WTC11 (cell line): ENCODE results near the gene BRSK2. TPM values are rescaled to one million over a fixed set of nuclear protein-coding genes. Genes with fewer than 3 reads are reported as not detected.
A peak's percentile ranks its signal among the peaks of the same experiment; 100 is the strongest.

Experiments
- ATAC-seq: fragments of 200-7000 bp; cut with Tn5 transposase; 2 replicates; pipeline ENCODE4 v1.10.0; 2021; ENCODE audit warnings: mild to moderate bottlenecking, moderate library complexity
- CTCF ChIA-PET: fragments of 300-600 bp; sonication (Branson Sonifier 250); formaldehyde crosslinking; loops from one replicate; lab custom pipeline; 2021; ENCODE audit warnings: antibody characterized with exemption; lab: Charles Lee
- POLR2A ChIA-PET: fragments of 350-600 bp; sonication (Branson Sonifier 250); formaldehyde crosslinking; loops from one replicate; lab custom pipeline; 2021; ENCODE audit warnings: antibody characterized with exemption; lab: Charles Lee
- DNase-seq: peaks from one replicate; pipeline ENCODE4 v3.0.0; 2021; ENCODE audit warnings: low spot score
- H3K27ac Mint-ChIP-seq: 2 replicates; pipeline ENCODE4 v1.8.0; 2021; ENCODE audit warnings: mixed read lengths
- H3K27me3 Mint-ChIP-seq: 2 replicates; pipeline ENCODE4 v1.8.0; 2021; ENCODE audit warnings: low read depth, mild to moderate bottlenecking, moderate library complexity, mixed read lengths
- H3K36me3 Mint-ChIP-seq: 2 replicates; pipeline ENCODE4 v1.8.0; 2021; ENCODE audit warnings: mixed read lengths
- H3K4me1 Mint-ChIP-seq: 2 replicates; pipeline ENCODE4 v1.8.0; 2022; ENCODE audit warnings: mixed read lengths
- H3K4me3 Mint-ChIP-seq: 2 replicates; pipeline ENCODE4 v1.8.0; 2021; ENCODE audit warnings: mild to moderate bottlenecking, moderate library complexity, mixed read lengths
- H3K9me3 Mint-ChIP-seq: 2 replicates; pipeline ENCODE4 v1.8.0; 2021; ENCODE audit warnings: mixed read lengths
- ARID4B ChIP-seq: sonication (generic); formaldehyde crosslinking; IDR thresholded peaks from 2 replicates; pipeline ENCODE4 v1.8.0; 2023; ENCODE audit warnings: missing genetic modification reagents, mild to moderate bottlenecking, borderline replicate concordance
- ATF3 ChIP-seq: sonication (generic); formaldehyde crosslinking; conservative IDR thresholded peaks from 2 replicates; pipeline ENCODE4 v1.8.1; 2022; ENCODE audit warnings: mild to moderate bottlenecking, missing genetic modification reagents
- CREB1 ChIP-seq: sonication (generic); formaldehyde crosslinking; IDR thresholded peaks from 2 replicates; pipeline ENCODE4 v1.8.0; 2023; ENCODE audit warnings: mild to moderate bottlenecking, missing genetic modification reagents
- CTCF ChIP-seq: fragments of 200-600 bp; IDR thresholded peaks from 2 replicates; pipeline ENCODE4 v1.8.0; 2022; ENCODE audit warnings: antibody characterized with exemption
- ELF4 ChIP-seq: sonication (generic); formaldehyde crosslinking; IDR thresholded peaks from 2 replicates; pipeline ENCODE4 v1.8.1; 2022; ENCODE audit warnings: low read depth, mild to moderate bottlenecking, moderate library complexity, missing genetic modification reagents
- FOXK1 ChIP-seq: sonication (generic); formaldehyde crosslinking; IDR thresholded peaks from 2 replicates; pipeline ENCODE4 v1.8.0; 2022; ENCODE audit warnings: mild to moderate bottlenecking, moderate library complexity, missing genetic modification reagents
- HMGXB4 ChIP-seq: sonication (generic); formaldehyde crosslinking; IDR thresholded peaks from 2 replicates; pipeline ENCODE4 v1.8.1; 2023; ENCODE audit warnings: mild to moderate bottlenecking, moderate library complexity, missing genetic modification reagents
- JUN ChIP-seq: sonication (generic); formaldehyde crosslinking; IDR thresholded peaks from 2 replicates; pipeline ENCODE4 v1.8.0; 2023; ENCODE audit warnings: mild to moderate bottlenecking, missing genetic modification reagents
- MXD4 ChIP-seq: fragments of 250-450 bp; sonication (Bioruptor Pico); IDR thresholded peaks from 2 replicates; pipeline ENCODE4 v1.8.0; 2021; ENCODE audit warnings: mild to moderate bottlenecking, moderate library complexity, borderline replicate concordance
- NFE2L1 ChIP-seq: sonication (generic); formaldehyde crosslinking; IDR thresholded peaks from 2 replicates; pipeline ENCODE4 v1.8.1; 2023; ENCODE audit warnings: missing genetic modification reagents
- SMAD3 ChIP-seq: sonication (generic); formaldehyde crosslinking; IDR thresholded peaks from 2 replicates; pipeline ENCODE4 v1.8.0; 2022; ENCODE audit warnings: missing genetic modification reagents, mild to moderate bottlenecking, borderline replicate concordance
- SOX15 ChIP-seq: fragments of 250-450 bp; sonication (Bioruptor Pico); IDR thresholded peaks from 2 replicates; pipeline ENCODE4 v1.9.0; 2021; ENCODE audit warnings: mild to moderate bottlenecking
- SP1 ChIP-seq: sonication (generic); formaldehyde crosslinking; conservative IDR thresholded peaks from 2 replicates; pipeline ENCODE4 v1.8.1; 2022; ENCODE audit warnings: missing genetic modification reagents
- STAT6 ChIP-seq: sonication (generic); formaldehyde crosslinking; conservative IDR thresholded peaks from 2 replicates; pipeline ENCODE4 v1.8.1; 2023; ENCODE audit warnings: mild to moderate bottlenecking, low read depth, missing genetic modification reagents, moderate library complexity
- USF2 ChIP-seq: sonication (generic); formaldehyde crosslinking; IDR thresholded peaks from 2 replicates; pipeline ENCODE4 v1.8.1; 2023; ENCODE audit warnings: mild to moderate bottlenecking, missing genetic modification reagents, moderate library complexity
- ZNF396 ChIP-seq: fragments of 250-450 bp; sonication (Bioruptor Pico); IDR thresholded peaks from 2 replicates; pipeline ENCODE4 v1.8.0; 2021; ENCODE audit warnings: mild to moderate bottlenecking, moderate library complexity, borderline replicate concordance
- ZNF512 ChIP-seq: sonication (generic); formaldehyde crosslinking; IDR thresholded peaks from 2 replicates; pipeline ENCODE4 v1.8.1; 2022; ENCODE audit warnings: missing genetic modification reagents, borderline replicate concordance
- ZSCAN18 ChIP-seq: fragments of 250-450 bp; sonication (Bioruptor Pico); IDR thresholded peaks from 2 replicates; pipeline ENCODE4 v2.1.2; 2022; ENCODE audit warnings: mild to moderate bottlenecking, moderate library complexity
- total RNA-seq: library from RNA; stranded (reverse); gene quantifications from 3 replicates; pipeline ENCODE4 v1.2.3, GENCODE V29; 2021

BRSK2 gene
- total RNA-seq, 1 experiment from 2014 or later = 34.5 TPM

- H3K36me3 Mint-ChIP-seq = no peaks in the 10 kb centered on the region
- CTCF ChIA-PET = no interaction called here
- H3K4me1 Mint-ChIP-seq = peaks cover 3% of the 10 kb centered on the region
- DNase-seq (no peak), ATAC-seq (no peak)
- H3K27ac Mint-ChIP-seq = peak overlapping the region; percentile 36; the same call in 1 of the 2 replicates
- H3K9me3 Mint-ChIP-seq = no peaks in the 10 kb centered on the region
- no peak overlapping the region for H3K4me3 Mint-ChIP-seq
- H3K27me3 Mint-ChIP-seq = no peaks in the 10 kb centered on the region; the same call in 1 of the 2 replicates
- POLR2A ChIA-PET = no interaction called here
- TF ChIP-seq SP1 (no peak), SOX15 (CRISPR knock-in tag) (no peak), FOXK1 (CRISPR knock-in tag) (no peak), CTCF (no peak), MXD4 (CRISPR knock-in tag) (no peak), USF2 (no peak), SMAD3 (CRISPR knock-in tag) (no peak), CREB1 (CRISPR knock-in tag) (no peak), ZSCAN18 (CRISPR knock-in tag) (no peak), STAT6 (no peak), NFE2L1 (CRISPR knock-in tag) (no peak), ARID4B (CRISPR knock-in tag) (no peak), JUN (CRISPR knock-in tag) (no peak), ATF3 (CRISPR knock-in tag) (no peak), ELF4 (CRISPR knock-in tag) (no peak), ZNF396 (CRISPR knock-in tag) (no peak), HMGXB4 (CRISPR knock-in tag) (no peak), ZNF512 (CRISPR knock-in tag) (no peak)
Measured at GRCh38 chr11:1345737-1346513, 43.8 kb upstream of the BRSK2 start.
